COR-L47 (cell line): ENCODE measurements around the gene TOB1.
"Not testable (repeated sequence)": the region's sequence is repeated elsewhere in the genome, so short reads cannot be mapped to it uniquely, and the experiment has no call there.

Experiments
- DNase-seq: peaks from one replicate; lab custom pipeline; 2025; lab: John Stamatoyannopoulos, UW

Gene TOB1

GRCh38 chr17:50898369-50899004 is 32.3 kb upstream of the TOB1 start:
- DNase-seq = no peak

- not testable (repeated sequence) for DNase-seq
Observed at GRCh38 chr17:50894513-50894912, 28.4 kb upstream of the TOB1 start.

GRCh38 chr17:50893183-50893993 is 27.2 kb upstream of the TOB1 start:
- no peak for DNase-seq

- no peak for DNase-seq
Observed at GRCh38 chr17:50892101-50892776, 26.1 kb upstream of the TOB1 start.

- no peak for DNase-seq
Observed at GRCh38 chr17:50891577-50891989, 25.4 kb upstream of the TOB1 start.

- DNase-seq = no peak
Observed at GRCh38 chr17:50890675-50891516, 24.7 kb upstream of the TOB1 start.

- DNase-seq = no peak
Observed at GRCh38 chr17:50889528-50890118, 23.5 kb upstream of the TOB1 start.

GRCh38 chr17:50887705-50888245 is 21.6 kb upstream of the TOB1 start:
- DNase-seq = no peak

- no peak for DNase-seq
Observed at GRCh38 chr17:50884439-50885311, 18.5 kb upstream of the TOB1 start.

GRCh38 chr17:50883850-50884438 is 17.8 kb upstream of the TOB1 start:
- DNase-seq = no peak

- no peak for DNase-seq
Observed at GRCh38 chr17:50882851-50883250, 16.7 kb upstream of the TOB1 start.

GRCh38 chr17:50881182-50881581 is 15.0 kb upstream of the TOB1 start:
- no peak for DNase-seq

GRCh38 chr17:50879086-50879485 is 12.9 kb upstream of the TOB1 start:
- no peak for DNase-seq

- DNase-seq = no peak
Observed at GRCh38 chr17:50877838-50878237, 11.7 kb upstream of the TOB1 start.

- not testable (repeated sequence) for DNase-seq
Observed at GRCh38 chr17:50877042-50877441, 10.9 kb upstream of the TOB1 start.

GRCh38 chr17:50875074-50875473 is 8.9 kb upstream of the TOB1 start:
- no peak for DNase-seq

GRCh38 chr17:50872710-50873424 is 6.7 kb upstream of the TOB1 start:
- DNase-seq = no peak

GRCh38 chr17:50871898-50872297 is 5.7 kb upstream of the TOB1 start:
- no peak for DNase-seq

GRCh38 chr17:50871364-50871763 is 5.2 kb upstream of the TOB1 start:
- no peak for DNase-seq
